ENCODE measurements around the gene KCNJ16.

KCNJ16 gene

DNA sequence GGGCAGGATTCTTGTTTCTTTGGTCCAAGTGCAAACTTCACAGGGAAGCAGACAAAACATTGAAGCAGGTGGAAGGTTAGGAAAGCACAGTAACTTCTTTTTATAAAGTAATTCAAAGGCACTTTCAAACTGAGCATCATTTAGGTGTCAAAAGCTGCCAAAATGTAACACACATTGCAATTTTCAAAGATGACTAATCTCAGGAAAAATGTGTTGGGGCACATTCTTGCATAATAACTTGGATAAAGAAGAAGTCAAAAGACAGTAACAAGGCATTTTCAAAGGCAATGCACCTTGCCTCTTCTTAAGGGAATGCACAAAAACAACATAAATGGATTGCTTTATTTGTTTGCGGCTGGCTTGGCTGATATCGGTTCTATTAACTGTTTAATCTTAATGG lies 97.9 kb downstream of the KCNJ16 start:
- FAIRE-seq: no peak

DNA sequence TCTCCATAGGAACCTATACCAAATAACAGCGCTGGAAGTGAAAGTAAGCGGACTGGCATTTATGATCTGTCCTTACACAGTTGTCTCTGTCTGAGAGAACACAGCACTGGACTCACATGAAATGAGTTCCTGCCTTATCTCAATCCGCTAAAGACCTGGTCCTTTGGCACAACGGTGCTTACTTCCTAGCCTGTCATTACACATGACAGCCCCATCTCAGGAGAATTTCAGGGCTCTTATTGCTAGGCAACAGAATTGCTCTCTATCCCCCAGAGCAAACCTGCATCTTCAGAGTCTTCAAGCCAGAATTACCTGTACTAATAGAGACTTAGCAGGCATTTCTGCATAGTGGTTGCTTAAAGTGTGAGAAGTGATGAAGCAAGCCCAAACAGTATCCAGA lies 98.7 kb downstream of the KCNJ16 start:
- FAIRE-seq: no peak

DNA sequence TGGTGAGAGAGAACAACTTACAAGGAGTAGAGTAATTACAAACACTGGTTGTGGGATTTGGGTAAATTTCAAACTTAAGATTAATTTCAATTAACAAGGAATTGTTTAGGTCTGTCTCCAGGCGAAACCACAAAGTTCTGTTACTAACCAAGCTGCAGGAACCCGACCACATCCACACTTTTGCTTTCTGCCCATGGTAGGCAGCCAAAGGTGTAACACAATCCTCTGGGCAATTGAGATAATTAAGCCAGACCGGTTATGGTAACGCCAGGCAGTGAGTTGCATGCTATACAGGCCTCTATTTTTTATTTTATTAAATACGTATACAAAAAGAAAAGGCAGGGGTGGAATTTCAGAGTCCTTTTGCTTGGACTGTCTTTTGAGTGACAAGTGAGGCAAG lies 106.4 kb downstream of the KCNJ16 start:
- no peak for FAIRE-seq

GRCh38 chr17:70181866-70182265 lies 106.8 kb downstream of the KCNJ16 start:
- no peak for FAIRE-seq

DNA sequence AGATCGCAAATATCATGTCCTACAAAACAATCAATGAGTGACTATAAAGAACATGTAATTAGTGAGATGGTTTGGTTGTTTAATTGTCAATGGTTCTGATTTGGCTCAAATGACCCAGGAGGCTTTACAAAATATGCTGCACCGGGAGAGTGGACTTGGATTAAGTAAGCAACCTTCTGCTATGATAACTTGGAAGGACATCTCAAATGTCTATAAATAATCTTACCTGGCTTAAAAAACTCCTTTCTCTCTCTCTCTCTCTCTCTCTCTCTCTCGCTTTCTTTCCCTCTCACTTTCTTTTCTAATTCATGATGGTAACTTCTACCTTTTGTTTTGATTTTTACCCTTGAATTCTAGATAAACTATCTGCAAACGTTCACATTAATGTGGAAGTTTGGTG lies 108.5 kb downstream of the KCNJ16 start:
- no peak for FAIRE-seq

- FAIRE-seq: no peak
Observed at GRCh38 chr17:70184207-70184606, 109.2 kb downstream of the KCNJ16 start.

DNA sequence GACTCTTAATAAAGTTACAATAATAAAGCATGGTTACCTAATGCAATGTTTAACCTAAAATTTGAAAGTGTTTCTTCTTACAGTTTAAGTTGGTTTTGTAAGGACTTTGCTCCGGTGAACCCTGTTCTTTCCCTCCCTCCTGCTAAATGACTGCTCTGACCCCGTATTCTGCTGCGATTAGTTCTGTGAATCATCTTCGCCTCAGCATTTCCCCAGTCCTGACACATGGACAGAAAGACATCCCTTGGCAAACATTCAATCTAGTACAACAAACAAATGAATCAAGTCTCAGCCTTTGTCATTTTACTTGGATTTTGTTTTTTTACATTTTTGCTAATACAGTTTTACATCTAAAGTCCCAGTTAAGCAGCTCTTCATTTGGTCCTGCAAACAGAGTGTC lies 109.7 kb downstream of the KCNJ16 start:
- FAIRE-seq: no peak
